ENCODE results near the gene OR6S1.
"Not testable (repeated sequence)": the region's sequence is repeated elsewhere in the genome, so short reads cannot be mapped to it uniquely, and the experiment has no call there.

The OR6S1 gene

GRCh38 chr14:20652996-20653975 lies 11.8 kb upstream of the OR6S1 start:
- H3K27ac ChIP-seq (ENCODE audit: low read depth, low read length): no peak overlapping the region
- H2AFZ ChIP-seq (ENCODE audit: low read length, unreplicated experiment): no peak overlapping the region
- no peaks in the 10 kb centered on the region for H3K4me1 ChIP-seq (ENCODE audit: control insufficient read depth, insufficient read depth, low read length, unreplicated experiment)
- H3K4me3 ChIP-seq (ENCODE audit: low read depth, low read length): peak overlapping the region; percentile 72
- H3K27me3 ChIP-seq (ENCODE audit: insufficient read depth, low read length): peaks cover 60% of the 10 kb centered on the region
- no peaks in the 10 kb centered on the region for H3K36me3 ChIP-seq (ENCODE audit: insufficient read depth, low read length)
- H3K79me2 ChIP-seq (ENCODE audit: control insufficient read depth, insufficient read depth, low read length, unreplicated experiment): no peaks in the 10 kb centered on the region

- no peak overlapping the region for H2AFZ ChIP-seq (ENCODE audit: low read length, unreplicated experiment)
- H3K27me3 ChIP-seq (ENCODE audit: insufficient read depth, low read length): peaks cover 67% of the 10 kb centered on the region
- H3K4me1 ChIP-seq (ENCODE audit: control insufficient read depth, insufficient read depth, low read length, unreplicated experiment): no peaks in the 10 kb centered on the region
- H3K36me3 ChIP-seq (ENCODE audit: insufficient read depth, low read length): no peaks in the 10 kb centered on the region
- H3K4me3 ChIP-seq (ENCODE audit: low read depth, low read length): no peak overlapping the region
- H3K27ac ChIP-seq (ENCODE audit: low read depth, low read length): no peak overlapping the region
- H3K79me2 ChIP-seq (ENCODE audit: control insufficient read depth, insufficient read depth, low read length, unreplicated experiment): no peaks in the 10 kb centered on the region
These were observed 4.0 kb upstream of the OR6S1 start for GRCh38 chr14:20645481-20645880.

DNA sequence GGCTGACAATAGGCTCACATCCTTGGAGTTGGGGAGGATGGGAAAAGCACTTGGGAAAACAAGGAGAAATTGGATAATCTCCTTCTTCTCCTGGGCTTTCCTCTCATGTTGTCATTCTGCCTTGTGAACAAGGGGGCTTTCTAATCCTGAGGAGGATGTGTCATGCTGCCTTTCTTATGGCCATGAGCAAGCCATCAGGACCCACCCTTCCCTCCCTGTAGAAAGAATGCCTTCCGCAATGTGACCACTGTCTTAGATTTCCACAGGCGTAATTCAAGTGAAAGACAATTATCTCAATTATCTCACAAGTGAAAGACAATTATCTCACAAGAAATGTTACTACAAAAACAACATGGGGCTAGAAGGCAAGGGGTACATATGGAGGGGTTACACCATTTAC lies 3.0 kb upstream of the OR6S1 start:
- Histone ChIP-seq H3K36me3 (ENCODE audit: insufficient read depth, low read length) (no peaks in the 10 kb centered on the region), H2AFZ (ENCODE audit: low read length, unreplicated experiment) (no peak overlapping the region), H3K79me2 (ENCODE audit: control insufficient read depth, insufficient read depth, low read length, unreplicated experiment) (no peaks in the 10 kb centered on the region), H3K27ac (ENCODE audit: low read depth, low read length) (no peak overlapping the region), H3K4me3 (ENCODE audit: low read depth, low read length) (no peak overlapping the region), H3K4me1 (ENCODE audit: control insufficient read depth, insufficient read depth, low read length, unreplicated experiment) (no peaks in the 10 kb centered on the region), H3K27me3 (ENCODE audit: insufficient read depth, low read length) (peaks cover 71% of the 10 kb centered on the region)

- not testable (repeated sequence) for H2AFZ ChIP-seq (ENCODE audit: low read length, unreplicated experiment); H3K79me2 ChIP-seq (ENCODE audit: control insufficient read depth, insufficient read depth, low read length, unreplicated experiment); H3K4me3 ChIP-seq (ENCODE audit: low read depth, low read length); H3K27ac ChIP-seq (ENCODE audit: low read depth, low read length); H3K36me3 ChIP-seq (ENCODE audit: insufficient read depth, low read length); H3K4me1 ChIP-seq (ENCODE audit: control insufficient read depth, insufficient read depth, low read length, unreplicated experiment)
- peaks cover 77% of the 10 kb centered on the region for H3K27me3 ChIP-seq (ENCODE audit: insufficient read depth, low read length)
These were observed 1.3 kb upstream of the OR6S1 start for GRCh38 chr14:20642755-20643154.

GRCh38 chr14:20642182-20642581 lies 691 bp upstream of the OR6S1 start:
- Histone ChIP-seq H3K27ac (ENCODE audit: low read depth, low read length) (no peak overlapping the region), H3K79me2 (ENCODE audit: control insufficient read depth, insufficient read depth, low read length, unreplicated experiment) (no peaks in the 10 kb centered on the region)

GRCh38 chr14:20632831-20633691 lies 8.4 kb downstream of the OR6S1 start:
- Histone ChIP-seq H3K4me3 (ENCODE audit: low read depth, low read length) (peak overlapping the region; percentile 72), H3K27me3 (ENCODE audit: insufficient read depth, low read length) (peaks cover 61% of the 10 kb centered on the region), H3K27ac (ENCODE audit: low read depth, low read length) (no peak overlapping the region), H3K79me2 (ENCODE audit: control insufficient read depth, insufficient read depth, low read length, unreplicated experiment) (no peaks in the 10 kb centered on the region), H3K36me3 (ENCODE audit: insufficient read depth, low read length) (no peaks in the 10 kb centered on the region), H3K4me1 (ENCODE audit: control insufficient read depth, insufficient read depth, low read length, unreplicated experiment) (peaks cover 2% of the 10 kb centered on the region), H2AFZ (ENCODE audit: low read length, unreplicated experiment) (no peak overlapping the region)

More at GRCh38 chr14:20642182-20642581, 691 bp upstream of the OR6S1 start:
- Histone ChIP-seq H3K36me3 (ENCODE audit: insufficient read depth, low read length) (no peaks in the 10 kb centered on the region), H3K4me1 (ENCODE audit: control insufficient read depth, insufficient read depth, low read length, unreplicated experiment) (no peaks in the 10 kb centered on the region), H2AFZ (ENCODE audit: low read length, unreplicated experiment) (no peak overlapping the region), H3K4me3 (ENCODE audit: low read depth, low read length) (no peak overlapping the region), H3K27me3 (ENCODE audit: insufficient read depth, low read length) (peaks cover 80% of the 10 kb centered on the region)

- Histone ChIP-seq H2AFZ (ENCODE audit: low read length, unreplicated experiment) (no peak overlapping the region), H3K27me3 (ENCODE audit: insufficient read depth, low read length) (peaks cover 57% of the 10 kb centered on the region), H3K36me3 (ENCODE audit: insufficient read depth, low read length) (no peaks in the 10 kb centered on the region), H3K27ac (ENCODE audit: low read depth, low read length) (no peak overlapping the region), H3K4me3 (ENCODE audit: low read depth, low read length) (peak overlapping the region; percentile 72), H3K79me2 (ENCODE audit: control insufficient read depth, insufficient read depth, low read length, unreplicated experiment) (no peaks in the 10 kb centered on the region), H3K4me1 (ENCODE audit: control insufficient read depth, insufficient read depth, low read length, unreplicated experiment) (peaks cover 6% of the 10 kb centered on the region)
These were observed 9.1 kb downstream of the OR6S1 start for GRCh38 chr14:20632448-20632830.

GRCh38 chr14:20631880-20632389 lies 9.6 kb downstream of the OR6S1 start:
- no peak overlapping the region for H2AFZ ChIP-seq (ENCODE audit: low read length, unreplicated experiment)
- H3K36me3 ChIP-seq (ENCODE audit: insufficient read depth, low read length): no peaks in the 10 kb centered on the region
- peaks cover 52% of the 10 kb centered on the region for H3K27me3 ChIP-seq (ENCODE audit: insufficient read depth, low read length)
- peak overlapping the region; percentile 72 for H3K4me3 ChIP-seq (ENCODE audit: low read depth, low read length)
- H3K79me2 ChIP-seq (ENCODE audit: control insufficient read depth, insufficient read depth, low read length, unreplicated experiment): no peaks in the 10 kb centered on the region
- peaks cover 9% of the 10 kb centered on the region for H3K4me1 ChIP-seq (ENCODE audit: control insufficient read depth, insufficient read depth, low read length, unreplicated experiment)
- no peak overlapping the region for H3K27ac ChIP-seq (ENCODE audit: low read depth, low read length)

DNA sequence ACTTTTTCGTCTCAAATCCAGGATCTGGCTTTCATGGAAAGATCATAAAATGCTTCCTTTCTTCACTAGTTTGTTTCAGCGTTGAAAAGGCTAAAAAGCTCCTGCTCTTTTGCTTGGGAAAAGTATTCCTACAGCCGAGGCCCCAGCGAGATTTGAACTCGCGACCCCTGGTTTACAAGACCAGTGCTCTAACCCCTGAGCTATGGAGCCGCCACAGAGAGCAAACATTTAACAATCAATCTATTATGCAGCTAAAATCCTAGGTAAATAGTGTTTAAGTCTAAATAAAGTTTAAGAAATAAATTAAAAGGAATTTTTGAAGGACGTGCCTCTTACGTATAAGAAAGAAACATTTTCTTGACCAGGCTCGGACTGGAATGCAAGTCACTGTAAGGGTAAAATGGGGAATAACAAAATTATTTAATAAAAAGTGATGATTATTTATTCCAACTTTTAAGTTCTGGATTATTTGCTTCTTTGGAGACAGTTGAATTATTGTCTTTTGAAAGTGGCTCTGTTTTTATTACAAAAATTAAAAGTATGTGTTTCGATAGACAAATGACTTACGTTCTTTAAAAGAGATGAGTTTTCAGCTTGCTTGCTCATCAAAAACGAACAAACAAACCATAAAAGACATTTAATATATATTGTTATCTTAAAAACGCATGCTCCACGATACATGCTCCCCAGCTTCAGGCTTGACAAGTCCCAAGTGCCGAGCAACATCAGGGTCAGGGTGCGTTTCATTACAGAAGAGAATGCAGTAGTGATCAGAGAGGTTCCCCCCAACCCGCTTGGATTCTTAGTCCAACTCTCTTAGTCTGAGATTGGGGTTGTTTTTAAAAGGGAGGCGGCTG lies 10.2 kb downstream of the OR6S1 start:
- H3K4me1 ChIP-seq (ENCODE audit: control insufficient read depth, insufficient read depth, low read length, unreplicated experiment): peaks cover 16% of the 10 kb centered on the region
- no peak overlapping the region for H2AFZ ChIP-seq (ENCODE audit: low read length, unreplicated experiment)
- no peaks in the 10 kb centered on the region for H3K79me2 ChIP-seq (ENCODE audit: control insufficient read depth, insufficient read depth, low read length, unreplicated experiment)
- H3K4me3 ChIP-seq (ENCODE audit: low read depth, low read length): peak overlapping the region; percentile 76
- no peaks in the 10 kb centered on the region for H3K36me3 ChIP-seq (ENCODE audit: insufficient read depth, low read length)
- peaks cover 48% of the 10 kb centered on the region for H3K27me3 ChIP-seq (ENCODE audit: insufficient read depth, low read length)
- H3K27ac ChIP-seq (ENCODE audit: low read depth, low read length): no peak overlapping the region

Data from ACC112 (cell line).